Lower lobe of right lung (tissue), 2 donors: ENCODE measurements around the gene FILIP1L. TPM values are rescaled to one million over a fixed set of nuclear protein-coding genes. Genes with fewer than 3 reads are reported as not detected.
"Not testable (repeated sequence)": the region's sequence is repeated elsewhere in the genome, so short reads cannot be mapped to it uniquely, and the experiment has no call there.

Source experiments
- ATAC-seq, 2 donors: fragments of 200-7000 bp; cut with Tn5 transposase; one replicate each; pipeline ENCODE4 v1.9.1; 2020 to 2022; ENCODE audit warnings: mild to moderate bottlenecking in 2 of 2, moderate library complexity in 2 of 2
- DNase-seq: peaks from one replicate; pipeline ENCODE4 v3.0.0-alpha.2; 2020
- H3K27ac ChIP-seq: fragments of 200-600 bp; one replicate; pipeline ENCODE4 v1.8.0; 2022
- H3K27me3 ChIP-seq: fragments of 200-600 bp; one replicate; pipeline ENCODE4 v1.8.0; 2022; ENCODE audit warnings: low read depth
- H3K36me3 ChIP-seq: fragments of 200-600 bp; one replicate; pipeline ENCODE4 v1.8.0; 2022; ENCODE audit warnings: mild to moderate bottlenecking
- H3K4me1 ChIP-seq: fragments of 200-600 bp; one replicate; pipeline ENCODE4 v1.8.0; 2022
- H3K4me3 ChIP-seq: fragments of 200-600 bp; one replicate; pipeline ENCODE4 v1.8.0; 2022; ENCODE audit warnings: mild to moderate bottlenecking
- H3K9me3 ChIP-seq: fragments of 200-600 bp; one replicate; pipeline ENCODE4 v1.8.0; 2022
- CTCF ChIP-seq: fragments of 200-600 bp; IDR thresholded peaks from one replicate; pipeline ENCODE4 v1.8.0; 2022; ENCODE audit warnings: antibody characterized with exemption, mild to moderate bottlenecking
- intact Hi-C: fragments of 100-400 bp; cut with DNase I; formaldehyde crosslinking; loops from one replicate; pipeline ENCODE4 v1.11.0; 2022
- total RNA-seq: library from RNA; stranded (reverse); fragmentation: NEBNext Ultra II Directional; extraction: Animal tissue kit (Norgen Biotek cat#: 25700); gene quantifications from one replicate; pipeline ENCODE4 v1.2.1, GENCODE V29; 2021
- donor health status: DM: no; HTN: yes; CAD: no; lungs with severe emphysema.

Gene FILIP1L
- total RNA-seq, 1 donor from 2014 or later: 25.0 TPM

GRCh38 chr3:100057716-100058575 lies 56.4 kb downstream of the FILIP1L start:
- no peak overlapping the region for H3K4me3 ChIP-seq
- H3K27me3 ChIP-seq: no peaks in the 10 kb centered on the region
- H3K9me3 ChIP-seq: no peaks in the 10 kb centered on the region
- intact Hi-C loops: no loop called here
- no peaks in the 10 kb centered on the region for H3K36me3 ChIP-seq
- ATAC-seq: no peak
- no peak for DNase-seq
- H3K27ac ChIP-seq: no peak overlapping the region
- TF ChIP-seq CTCF: no peak
- no peaks in the 10 kb centered on the region for H3K4me1 ChIP-seq

- no peak overlapping the region for H3K4me3 ChIP-seq
- no peaks in the 10 kb centered on the region for H3K9me3 ChIP-seq
- H3K27ac ChIP-seq: no peak overlapping the region
- no peaks in the 10 kb centered on the region for H3K36me3 ChIP-seq
- peak; percentile 55 to 65 for ATAC-seq
- intact Hi-C loops: no loop called here
- no peak for TF ChIP-seq CTCF
- no peaks in the 10 kb centered on the region for H3K27me3 ChIP-seq
- DNase-seq: no peak
- no peaks in the 10 kb centered on the region for H3K4me1 ChIP-seq
These were observed 60.2 kb downstream of the FILIP1L start for GRCh38 chr3:100053951-100054620.

GRCh38 chr3:100051513-100051912 lies 62.8 kb downstream of the FILIP1L start:
- intact Hi-C loops: not testable (repeated sequence)

DNA sequence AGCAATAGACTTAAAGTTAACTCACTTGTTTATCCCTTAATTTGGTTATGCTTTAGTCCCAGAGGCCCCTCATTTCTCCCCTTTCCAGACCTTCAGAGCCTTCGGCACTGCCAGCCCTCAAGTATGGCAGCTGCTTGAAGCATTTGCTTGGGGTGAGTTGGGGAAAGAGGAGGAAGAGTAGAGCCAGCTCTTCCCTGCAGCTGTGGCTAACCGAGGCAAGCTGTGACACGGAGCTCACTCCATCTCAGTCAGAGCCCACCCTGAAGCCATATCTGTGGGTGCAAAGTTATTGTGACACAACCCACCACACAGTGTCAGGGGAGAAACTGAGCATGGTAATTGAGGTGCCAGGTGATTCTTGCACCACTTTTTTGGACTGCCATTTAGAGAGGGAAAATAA lies 66.1 kb downstream of the FILIP1L start:
- Histone ChIP-seq H3K9me3 (no peaks in the 10 kb centered on the region), H3K4me1 (peaks cover 36% of the 10 kb centered on the region), H3K27ac (peak overlapping the region; percentile 44), H3K4me3 (no peak overlapping the region), H3K36me3 (no peaks in the 10 kb centered on the region), H3K27me3 (no peaks in the 10 kb centered on the region)
- no peak for TF ChIP-seq CTCF
- intact Hi-C loops: no loop called here
- DNase-seq (no peak), ATAC-seq (no peak)

More at GRCh38 chr3:100051513-100051912, 62.8 kb downstream of the FILIP1L start:
- peaks cover 19% of the 10 kb centered on the region for H3K4me1 ChIP-seq
- ATAC-seq, H3K27ac ChIP-seq, H3K36me3 ChIP-seq, H3K9me3 ChIP-seq, H3K27me3 ChIP-seq, DNase-seq, H3K4me3 ChIP-seq: not testable (repeated sequence)

DNA sequence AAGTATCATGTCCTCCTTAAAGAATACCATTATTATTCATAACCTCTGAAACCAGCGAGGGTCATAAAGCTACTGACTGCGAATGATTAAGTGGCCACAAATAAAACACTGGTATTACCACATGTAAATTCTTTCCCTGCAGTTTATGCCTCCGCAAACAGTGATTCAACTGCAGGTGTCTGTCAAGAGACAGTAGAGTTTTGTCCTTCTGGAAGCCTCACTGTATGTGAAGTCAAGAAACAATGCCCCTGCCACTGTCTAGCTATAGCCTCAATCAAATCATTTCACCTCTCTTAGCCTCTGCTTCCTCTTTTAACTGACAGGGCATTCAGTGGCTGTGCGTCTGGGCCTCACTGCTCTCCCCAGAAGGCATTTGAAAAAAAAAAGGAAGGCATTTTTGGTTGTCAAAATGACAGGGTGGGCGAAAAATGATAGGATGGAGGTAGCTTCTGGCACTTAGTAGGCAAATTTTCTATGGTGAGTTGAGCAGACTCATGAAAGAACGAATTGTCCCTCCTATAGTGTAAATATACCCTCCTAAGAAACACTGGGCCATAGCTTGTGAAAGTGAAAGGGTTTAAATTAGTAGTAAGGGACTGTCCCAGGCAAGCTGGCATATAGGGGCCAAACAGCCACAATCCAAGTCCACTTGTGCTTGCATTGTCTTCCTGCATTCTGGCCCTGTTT lies 66.7 kb downstream of the FILIP1L start:
- TF ChIP-seq CTCF: no peak
- DNase-seq (no peak), ATAC-seq (peak; percentile 60 to 73)
- H3K27ac ChIP-seq: peak overlapping the region; percentile 44
- H3K9me3 ChIP-seq: no peaks in the 10 kb centered on the region
- no peak overlapping the region for H3K4me3 ChIP-seq
- H3K27me3 ChIP-seq: no peaks in the 10 kb centered on the region
- H3K36me3 ChIP-seq: no peaks in the 10 kb centered on the region
- intact Hi-C loops: no loop called here
- H3K4me1 ChIP-seq: peaks cover 36% of the 10 kb centered on the region
